Measurements from ENCODE around the gene E2F2. TPM values are rescaled to one million over a fixed set of nuclear protein-coding genes. Genes with fewer than 3 reads are reported as not detected.

E2F2 gene
- total RNA-seq = 10 to 100 TPM; 19.3 to 23.2 TPM

- peak within 1 kb of the TSS; percentile 84 to 99 for H3K27ac Mint-ChIP-seq
- H3K9me3 Mint-ChIP-seq = no peaks in the 10 kb centered on the region
- DNase-seq (ENCODE audit: low spot score in 2 of 2) (peak; percentile 67 to 68), ATAC-seq (peak; percentile 65 to 70)
- peaks cover under 1 to 16% of the 10 kb centered on the region in 2 donors for H3K36me3 Mint-ChIP-seq
Measured at GRCh38 chr1:23530747-23531561, at the start of gene E2F2. TSS of gene E2F2 (minus strand) at chr1:23531233. CDS start at chr1:23530793, 440 bp downstream.

GRCh38 chr1:23578997-23579363 lies 47.9 kb upstream of the E2F2 start:
- Mint-ChIP-seq H3K9me3 (no peaks in the 10 kb centered on the region), H3K36me3 (no peaks in the 10 kb centered on the region), H3K27ac (peak overlapping the region in 1 of 2 donors; percentile 63)
- DNase-seq (ENCODE audit: low spot score in 2 of 2) (no peak), ATAC-seq (peak in 1 of 2 donors; percentile 21)

- H3K36me3 Mint-ChIP-seq = no peaks in the 10 kb centered on the region
- H3K9me3 Mint-ChIP-seq = no peaks in the 10 kb centered on the region
- DNase-seq (ENCODE audit: low spot score in 2 of 2) = no peak
- no peak for ATAC-seq
- peak overlapping the region in 1 of 2 donors; percentile 63 for H3K27ac Mint-ChIP-seq
Measured at GRCh38 chr1:23578311-23578996, 47.4 kb upstream of the E2F2 start.

GRCh38 chr1:23577056-23578004 lies 46.3 kb upstream of the E2F2 start:
- ATAC-seq (peak; percentile 95 to 100), DNase-seq (ENCODE audit: low spot score in 2 of 2) (peak; percentile 54 to 75)
- H3K36me3 Mint-ChIP-seq = no peaks in the 10 kb centered on the region
- H3K27ac Mint-ChIP-seq = peak overlapping the region; percentile 80 to 95
- no peaks in the 10 kb centered on the region for H3K9me3 Mint-ChIP-seq

GRCh38 chr1:23576338-23577055 lies 45.5 kb upstream of the E2F2 start:
- Mint-ChIP-seq H3K36me3 (no peaks in the 10 kb centered on the region), H3K27ac (peak overlapping the region; percentile 80 to 95), H3K9me3 (no peaks in the 10 kb centered on the region)
- ATAC-seq (no peak), DNase-seq (ENCODE audit: low spot score in 2 of 2) (no peak)

- no peaks in the 10 kb centered on the region for H3K36me3 Mint-ChIP-seq
- ATAC-seq = no peak
- DNase-seq (ENCODE audit: low spot score in 2 of 2) = no peak
- no peak overlapping the region for H3K27ac Mint-ChIP-seq
- H3K9me3 Mint-ChIP-seq = no peaks in the 10 kb centered on the region
Measured at GRCh38 chr1:23575226-23575810, 44.3 kb upstream of the E2F2 start.

- no peaks in the 10 kb centered on the region for H3K9me3 Mint-ChIP-seq
Measured at GRCh38 chr1:23574265-23574754, 43.3 kb upstream of the E2F2 start.

GRCh38 chr1:23573574-23574182 lies 42.6 kb upstream of the E2F2 start:
- ATAC-seq = no peak
- H3K27ac Mint-ChIP-seq = no peak overlapping the region
- no peak for DNase-seq (ENCODE audit: low spot score in 2 of 2)
- H3K36me3 Mint-ChIP-seq = peaks cover 1 to 2% of the 10 kb centered on the region in 2 donors
- no peaks in the 10 kb centered on the region for H3K9me3 Mint-ChIP-seq

More at GRCh38 chr1:23574265-23574754, 43.3 kb upstream of the E2F2 start:
- no peak for DNase-seq (ENCODE audit: low spot score in 2 of 2)
- no peak for ATAC-seq
- no peaks in the 10 kb centered on the region for H3K36me3 Mint-ChIP-seq
- H3K27ac Mint-ChIP-seq = no peak overlapping the region

GRCh38 chr1:23571465-23571864 lies 40.4 kb upstream of the E2F2 start:
- DNase-seq (ENCODE audit: low spot score in 2 of 2) (no peak), ATAC-seq (peak in 1 of 2 donors; percentile 37)
- no peaks in the 10 kb centered on the region for H3K9me3 Mint-ChIP-seq
- no peak overlapping the region for H3K27ac Mint-ChIP-seq
- H3K36me3 Mint-ChIP-seq = peaks cover 6% of the 10 kb centered on the region in 2 donors

GRCh38 chr1:23570001-23570691 lies 39.1 kb upstream of the E2F2 start:
- no peaks in the 10 kb centered on the region for H3K9me3 Mint-ChIP-seq
- H3K27ac Mint-ChIP-seq = no peak overlapping the region
- ATAC-seq = no peak
- peaks cover 6% of the 10 kb centered on the region in 2 donors for H3K36me3 Mint-ChIP-seq
- no peak for DNase-seq (ENCODE audit: low spot score in 2 of 2)

- H3K27ac Mint-ChIP-seq = peak overlapping the region in 1 of 2 donors; percentile 64
- no peaks in the 10 kb centered on the region for H3K9me3 Mint-ChIP-seq
- no peak for ATAC-seq
- peaks cover 6% of the 10 kb centered on the region in 2 donors for H3K36me3 Mint-ChIP-seq
- DNase-seq (ENCODE audit: low spot score in 2 of 2) = no peak
Measured at GRCh38 chr1:23568608-23569383, 37.8 kb upstream of the E2F2 start.

GRCh38 chr1:23567996-23568607 lies 37.1 kb upstream of the E2F2 start:
- Mint-ChIP-seq H3K36me3 (peaks cover 6% of the 10 kb centered on the region in 2 donors), H3K27ac (peak overlapping the region in 1 of 2 donors; percentile 64), H3K9me3 (no peaks in the 10 kb centered on the region)
- peak in 1 of 2 donors; percentile 47 for ATAC-seq
- no peak for DNase-seq (ENCODE audit: low spot score in 2 of 2)

GRCh38 chr1:23567629-23567995 lies 36.6 kb upstream of the E2F2 start:
- Mint-ChIP-seq H3K27ac (no peak overlapping the region), H3K36me3 (peaks cover 6% of the 10 kb centered on the region in 2 donors), H3K9me3 (no peaks in the 10 kb centered on the region)
- ATAC-seq (peak in 1 of 2 donors; percentile 14), DNase-seq (ENCODE audit: low spot score in 2 of 2) (no peak)

- no peaks in the 10 kb centered on the region for H3K9me3 Mint-ChIP-seq
Measured at GRCh38 chr1:23566304-23566703, 35.3 kb upstream of the E2F2 start.

More at GRCh38 chr1:23566304-23566703, 35.3 kb upstream of the E2F2 start:
- DNase-seq (ENCODE audit: low spot score in 2 of 2) = no peak
- H3K27ac Mint-ChIP-seq = no peak overlapping the region
- ATAC-seq = no peak
- H3K36me3 Mint-ChIP-seq = peaks cover 6% of the 10 kb centered on the region in 2 donors
